GM19467 (cell line): ENCODE results near the gene RNMT.

ENCODE experiments used
- ATAC-seq: cut with Tn5 transposase; IDR thresholded peaks from one replicate; pipeline ENCODE4 v1.9.1; 2021; ENCODE audit warnings: mild to moderate bottlenecking, moderate library complexity; ENCODE audit not compliant: unreplicated experiment

The RNMT gene

DNA sequence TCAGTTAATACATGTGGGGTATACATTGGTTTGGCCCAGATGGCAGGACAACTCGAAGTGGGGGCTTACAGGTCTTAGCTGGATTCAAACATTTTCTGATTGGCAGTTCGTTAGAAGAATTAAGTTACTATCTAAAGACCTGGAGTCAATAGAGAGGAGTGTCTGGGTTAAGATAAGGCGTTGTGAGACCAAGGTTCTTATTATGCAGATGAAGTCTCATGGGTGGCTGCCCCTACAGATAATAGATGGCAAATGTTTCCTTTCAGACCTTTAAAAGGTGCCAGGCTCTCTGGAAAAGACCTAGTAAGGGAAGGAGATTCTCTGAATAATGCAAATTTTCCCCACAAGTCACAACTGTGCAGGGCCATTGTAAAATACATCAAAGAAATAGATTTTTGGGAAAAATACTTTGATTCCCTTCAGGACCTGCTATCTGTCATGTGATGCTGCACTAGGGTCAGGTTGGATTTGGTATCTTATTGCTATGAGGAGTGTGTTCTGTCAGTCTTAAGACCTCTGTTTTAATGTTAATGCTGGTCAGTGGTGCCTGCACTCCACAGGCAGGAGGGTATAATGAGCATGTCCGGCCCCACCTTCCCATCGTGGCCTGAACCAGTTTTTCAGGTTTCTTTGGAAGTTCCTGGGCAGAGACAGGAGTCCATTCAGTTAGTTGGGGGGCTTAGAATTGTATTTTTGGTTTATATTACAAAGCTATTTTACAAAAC is 83.2 kb downstream of the RNMT start:
- ATAC-seq, result no peak

DNA sequence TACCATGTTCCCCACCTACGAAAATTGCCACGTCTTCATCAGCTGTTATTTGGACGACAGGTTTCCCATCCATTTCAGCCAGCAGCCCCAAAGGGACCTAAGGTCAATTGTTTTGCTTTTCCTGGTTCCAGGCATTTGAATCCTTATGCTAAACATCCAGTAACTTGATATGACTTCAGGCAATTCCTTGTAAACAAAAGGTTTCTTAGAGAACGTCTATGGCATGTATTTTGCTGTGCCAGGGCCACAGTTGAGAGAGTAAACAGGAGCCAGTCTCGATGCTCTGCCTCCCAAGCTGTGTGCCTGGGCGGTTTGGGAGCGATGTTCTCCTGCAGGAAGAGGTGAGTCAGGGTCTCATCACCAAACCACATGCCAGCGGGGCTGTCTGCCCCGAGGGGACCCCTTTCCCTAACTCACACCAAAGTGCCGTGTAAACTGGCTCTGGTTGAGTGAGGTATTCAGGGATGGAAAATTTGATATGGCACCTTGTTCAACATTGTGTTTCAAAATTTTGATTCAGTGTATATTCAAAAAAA is 84.5 kb downstream of the RNMT start:
- no peak for ATAC-seq

GRCh38 chr18:13811993-13812392 is 85.5 kb downstream of the RNMT start:
- peak; percentile 53 for ATAC-seq

- peak; percentile 69 for ATAC-seq
Observed at GRCh38 chr18:13813271-13813849, 86.9 kb downstream of the RNMT start.
